ENCODE data around the gene MELTF. TPM values are rescaled to one million over a fixed set of nuclear protein-coding genes. Genes with fewer than 3 reads are reported as not detected.

Gene MELTF
- total and polyA plus RNA-seq, 3 donors from 2014 or later, result 5.7 to 14.7 (median 11.1) TPM

GRCh38 chr3:196965112-196965803, 64.4 kb downstream of the MELTF start:
- peaks cover 6% of the 10 kb centered on the region for H3K4me1 ChIP-seq
- H3K36me3 ChIP-seq (ENCODE audit: low read depth, missing control alignments), result no peaks in the 10 kb centered on the region
- DNase-seq, result no peak
- intact Hi-C loops (cut with DNase I; ENCODE audit: low total_unique reads), result no loop called here
- TF ChIP-seq CTCF (IDR thresholded peaks at IDR 0.05) (no peak), POLR2A (IDR thresholded peaks at IDR 0.05) (no peak)
- no peak overlapping the region for H3K27ac ChIP-seq
- no peaks in the 10 kb centered on the region for H3K9me3 ChIP-seq
- no peaks in the 10 kb centered on the region for H3K27me3 ChIP-seq
- 87 to 91% methylated on average over 11 of the region's 11 CpGs for WGBS, 2 donors
- no peak overlapping the region for H3K4me3 ChIP-seq

GRCh38 chr3:196963631-196963953, 66.0 kb downstream of the MELTF start:
- Histone ChIP-seq H3K27ac (no peak overlapping the region), H3K4me1 (peaks cover 6% of the 10 kb centered on the region), H3K4me3 (no peak overlapping the region), H3K27me3 (no peaks in the 10 kb centered on the region), H3K36me3 (ENCODE audit: low read depth, missing control alignments) (no peaks in the 10 kb centered on the region), H3K9me3 (no peaks in the 10 kb centered on the region)
- intact Hi-C loops (cut with DNase I; ENCODE audit: low total_unique reads), result no loop called here
- TF ChIP-seq CTCF (IDR thresholded peaks at IDR 0.05), result no peak
- no peak for TF ChIP-seq POLR2A (IDR thresholded peaks at IDR 0.05)
- no peak for DNase-seq
- 84 to 88% methylated on average over 2 of the region's 2 CpGs for WGBS, 2 donors

GRCh38 chr3:196962930-196963630, 66.5 kb downstream of the MELTF start:
- Histone ChIP-seq H3K4me3 (no peak overlapping the region), H3K27ac (no peak overlapping the region), H3K9me3 (no peaks in the 10 kb centered on the region), H3K27me3 (no peaks in the 10 kb centered on the region), H3K36me3 (ENCODE audit: low read depth, missing control alignments) (no peaks in the 10 kb centered on the region), H3K4me1 (peaks cover 3% of the 10 kb centered on the region)
- TF ChIP-seq CTCF (IDR thresholded peaks at IDR 0.05) (no peak), POLR2A (IDR thresholded peaks at IDR 0.05) (no peak)
- intact Hi-C loops (cut with DNase I; ENCODE audit: low total_unique reads), result no loop called here
- DNase-seq, result no peak
- WGBS, 2 donors, result 90 to 92% methylated on average over 10 of the region's 10 CpGs

- Histone ChIP-seq H3K27ac (no peak overlapping the region), H3K9me3 (no peaks in the 10 kb centered on the region), H3K4me1 (no peaks in the 10 kb centered on the region), H3K4me3 (no peak overlapping the region), H3K27me3 (no peaks in the 10 kb centered on the region), H3K36me3 (ENCODE audit: low read depth, missing control alignments) (no peaks in the 10 kb centered on the region)
- no peak for TF ChIP-seq CTCF (IDR thresholded peaks at IDR 0.05)
- TF ChIP-seq POLR2A (IDR thresholded peaks at IDR 0.05), result no peak
- 78 to 80% methylated on average over 9 of the region's 9 CpGs for WGBS, 2 donors
- intact Hi-C loops (cut with DNase I; ENCODE audit: low total_unique reads), result no loop called here
- DNase-seq, result no peak
These were observed 67.3 kb downstream of the MELTF start for GRCh38 chr3:196962108-196962929.

Measured in testis (tissue), 3 donors.